GM18861 (cell line): ENCODE data around the gene FRAS1.
A peak's percentile ranks its signal among the peaks of the same experiment; 100 is the strongest.
"Not testable (repeated sequence)": the region's sequence is repeated elsewhere in the genome, so short reads cannot be mapped to it uniquely, and the experiment has no call there.

ENCODE experiments used
- ATAC-seq: cut with Tn5 transposase; IDR thresholded peaks from one replicate; pipeline ENCODE4 v1.9.1; 2021; ENCODE audit not compliant: unreplicated experiment

FRAS1 gene

GRCh38 chr4:78057135-78057599 lies at the start of gene FRAS1:
Gene FRAS1 (plus strand): TSS chr4:78057323. CDS start chr4:78058010, 687 bp downstream.
- no peak for ATAC-seq

GRCh38 chr4:78011003-78011402 lies 46.1 kb upstream of the FRAS1 start:
- ATAC-seq, result not testable (repeated sequence)

GRCh38 chr4:78014889-78015886 lies 41.9 kb upstream of the FRAS1 start:
- no peak for ATAC-seq

GRCh38 chr4:78018271-78019049 lies 38.7 kb upstream of the FRAS1 start:
- ATAC-seq, result no peak

- no peak for ATAC-seq
These were observed 37.7 kb upstream of the FRAS1 start for GRCh38 chr4:78019414-78019813.

GRCh38 chr4:78020677-78021076 lies 36.4 kb upstream of the FRAS1 start:
- no peak for ATAC-seq

GRCh38 chr4:78022517-78022916 lies 34.6 kb upstream of the FRAS1 start:
- no peak for ATAC-seq

- ATAC-seq, result no peak
These were observed 33.0 kb upstream of the FRAS1 start for GRCh38 chr4:78024085-78024484.

- ATAC-seq, result no peak
These were observed 32.5 kb upstream of the FRAS1 start for GRCh38 chr4:78024576-78025091.

GRCh38 chr4:78031417-78031950 lies 25.6 kb upstream of the FRAS1 start:
- no peak for ATAC-seq

GRCh38 chr4:78032446-78032845 lies 24.7 kb upstream of the FRAS1 start:
- no peak for ATAC-seq

GRCh38 chr4:78032929-78033328 lies 24.2 kb upstream of the FRAS1 start:
- no peak for ATAC-seq

- ATAC-seq, result no peak
These were observed 23.3 kb upstream of the FRAS1 start for GRCh38 chr4:78033861-78034260.

GRCh38 chr4:78038704-78039103 lies 18.4 kb upstream of the FRAS1 start:
- no peak for ATAC-seq

GRCh38 chr4:78039678-78040077 lies 17.4 kb upstream of the FRAS1 start:
- no peak for ATAC-seq

- ATAC-seq, result no peak
These were observed 16.7 kb upstream of the FRAS1 start for GRCh38 chr4:78040431-78040830.

GRCh38 chr4:78047366-78047765 lies 9.8 kb upstream of the FRAS1 start:
- no peak for ATAC-seq

- ATAC-seq, result peak; percentile 70
These were observed 626 bp upstream of the FRAS1 start for GRCh38 chr4:78056265-78057129.

- no peak for ATAC-seq
These were observed 752 bp downstream of the FRAS1 start for GRCh38 chr4:78057600-78058550.
